ENCODE results near the gene ELK4. TPM values are rescaled to one million over a fixed set of nuclear protein-coding genes. Genes with fewer than 3 reads are reported as not detected.

ELK4 gene
- total and polyA plus RNA-seq, 2 of the 13 experiments (the other 11 are each of a cell fraction or from before 2014, with no cell fraction given) = 8.3 to 13.1 TPM

- TF ChIP-seq ZBTB34 (CRISPR knock-in tag; IDR thresholded peaks at IDR 0.05) = no peak
- no peak for TF ChIP-seq KDM4B (CRISPR knock-in tag; IDR thresholded peaks at IDR 0.05)
- no peak for TF ChIP-seq CCDC6 (CRISPR knock-in tag; IDR thresholded peaks at IDR 0.05)
- no peak for TF ChIP-seq ZNF574 (CRISPR knock-in tag; IDR thresholded peaks at IDR 0.05)
- TF ChIP-seq, protein P1, sequence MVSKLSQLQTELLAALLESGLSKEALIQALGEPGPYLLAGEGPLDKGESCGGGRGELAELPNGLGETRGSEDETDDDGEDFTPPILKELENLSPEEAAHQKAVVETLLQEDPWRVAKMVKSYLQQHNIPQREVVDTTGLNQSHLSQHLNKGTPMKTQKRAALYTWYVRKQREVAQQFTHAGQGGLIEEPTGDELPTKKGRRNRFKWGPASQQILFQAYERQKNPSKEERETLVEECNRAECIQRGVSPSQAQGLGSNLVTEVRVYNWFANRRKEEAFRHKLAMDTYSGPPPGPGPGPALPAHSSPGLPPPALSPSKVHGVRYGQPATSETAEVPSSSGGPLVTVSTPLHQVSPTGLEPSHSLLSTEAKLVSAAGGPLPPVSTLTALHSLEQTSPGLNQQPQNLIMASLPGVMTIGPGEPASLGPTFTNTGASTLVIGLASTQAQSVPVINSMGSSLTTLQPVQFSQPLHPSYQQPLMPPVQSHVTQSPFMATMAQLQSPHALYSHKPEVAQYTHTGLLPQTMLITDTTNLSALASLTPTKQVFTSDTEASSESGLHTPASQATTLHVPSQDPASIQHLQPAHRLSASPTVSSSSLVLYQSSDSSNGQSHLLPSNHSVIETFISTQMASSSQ (IDR thresholded peaks at IDR 0.05; ENCODE audit: low read depth) = no peak
- TF ChIP-seq, protein P1 (CRISPR knock-in tag; IDR thresholded peaks at IDR 0.05; ENCODE audit: borderline replicate concordance) = no peak
- no peak for TF ChIP-seq ZNF816 (CRISPR knock-in tag; IDR thresholded peaks at IDR 0.05; ENCODE audit: borderline replicate concordance)
- no peak for TF ChIP-seq JARID2 (CRISPR knock-in tag; IDR thresholded peaks at IDR 0.05; ENCODE audit: insufficient replicate concordance)
- no peak for TF ChIP-seq ZNF674 (CRISPR knock-in tag; IDR thresholded peaks at IDR 0.05; ENCODE audit: low read depth)
- no peak for TF ChIP-seq ZNF367 (CRISPR knock-in tag; IDR thresholded peaks at IDR 0.05; ENCODE audit: borderline replicate concordance)
- no peak for TF ChIP-seq NONO (IDR thresholded peaks at IDR 0.05)
- TF ChIP-seq NONO (CRISPR knock-in tag; conservative IDR thresholded peaks at IDR 0.05) = 0 out of 2 replicates have a peak, but pooled peaks have one; percentile 21
- peak; percentile 88 for TF ChIP-seq PAXIP1 (CRISPR knock-in tag; conservative IDR thresholded peaks at IDR 0.05)
Observed at GRCh38 chr1:205642679-205643307, 11.0 kb upstream of the ELK4 start (continued).
